HFFc6 (cell line): ENCODE measurements around the gene TYK2. TPM values are rescaled to one million over a fixed set of nuclear protein-coding genes. Genes with fewer than 3 reads are reported as not detected.

Experiments used
- DNase-seq: peaks from one replicate; pipeline ENCODE4 v3.0.0-alpha.2; 2018
- H3K27ac Mint-ChIP-seq: 2 replicates; pipeline ENCODE4 v1.8.0; 2020; ENCODE audit warnings: mild to moderate bottlenecking, mixed read lengths
- H3K27me3 Mint-ChIP-seq: 2 replicates; pipeline ENCODE4 v1.8.0; 2021; ENCODE audit warnings: mild to moderate bottlenecking, moderate library complexity, mixed read lengths; ENCODE audit not compliant: insufficient read depth
- H3K36me3 Mint-ChIP-seq: 2 replicates; pipeline ENCODE4 v1.8.0; 2021; ENCODE audit warnings: low read depth, mixed read lengths
- H3K4me1 Mint-ChIP-seq: 2 replicates; pipeline ENCODE4 v1.8.0; 2020; ENCODE audit warnings: low read depth, mixed read lengths
- H3K4me3 Mint-ChIP-seq: 2 replicates; pipeline ENCODE4 v1.8.0; 2020; ENCODE audit warnings: mild to moderate bottlenecking, moderate library complexity, mixed read lengths
- H3K9me3 Mint-ChIP-seq: 2 replicates; pipeline ENCODE4 v1.8.0; 2020; ENCODE audit warnings: mild to moderate bottlenecking, mixed read lengths
- total RNA-seq, 6 experiments: library from RNA; stranded (reverse); fragmentation: NEBNext Ultra II Directional; extraction: Animal tissue kit (Norgen Biotek cat#: 25700); gene quantifications; 2 replicates in 1 of 6; 3 replicates in 5 of 6; pipeline ENCODE4 v1.2.3, GENCODE V29; 2021
- TF ChIP-seq, protein P1 (sequence below): fragments of 200-600 bp; sonication (generic); IDR thresholded peaks from 2 replicates; pipeline ENCODE4 v1.5.0; 2021; ENCODE audit warnings: antibody characterized with exemption, mild to moderate bottlenecking

The TYK2 gene
- total RNA-seq, 6 experiments from 2014 or later: 67.9 to 82.3 (median 78.5) TPM

- Mint-ChIP-seq H3K4me1 (peaks cover 17% of the 10 kb centered on the region), H3K4me3 (no peak overlapping the region), H3K9me3 (no peaks in the 10 kb centered on the region), H3K27ac (no peak overlapping the region), H3K36me3 (peaks cover 16% of the 10 kb centered on the region; the same call in 1 of the 2 replicates), H3K27me3 (no peaks in the 10 kb centered on the region; the same call in none of the 2 replicates)
- no peak for DNase-seq
- TF ChIP-seq, protein P1, sequence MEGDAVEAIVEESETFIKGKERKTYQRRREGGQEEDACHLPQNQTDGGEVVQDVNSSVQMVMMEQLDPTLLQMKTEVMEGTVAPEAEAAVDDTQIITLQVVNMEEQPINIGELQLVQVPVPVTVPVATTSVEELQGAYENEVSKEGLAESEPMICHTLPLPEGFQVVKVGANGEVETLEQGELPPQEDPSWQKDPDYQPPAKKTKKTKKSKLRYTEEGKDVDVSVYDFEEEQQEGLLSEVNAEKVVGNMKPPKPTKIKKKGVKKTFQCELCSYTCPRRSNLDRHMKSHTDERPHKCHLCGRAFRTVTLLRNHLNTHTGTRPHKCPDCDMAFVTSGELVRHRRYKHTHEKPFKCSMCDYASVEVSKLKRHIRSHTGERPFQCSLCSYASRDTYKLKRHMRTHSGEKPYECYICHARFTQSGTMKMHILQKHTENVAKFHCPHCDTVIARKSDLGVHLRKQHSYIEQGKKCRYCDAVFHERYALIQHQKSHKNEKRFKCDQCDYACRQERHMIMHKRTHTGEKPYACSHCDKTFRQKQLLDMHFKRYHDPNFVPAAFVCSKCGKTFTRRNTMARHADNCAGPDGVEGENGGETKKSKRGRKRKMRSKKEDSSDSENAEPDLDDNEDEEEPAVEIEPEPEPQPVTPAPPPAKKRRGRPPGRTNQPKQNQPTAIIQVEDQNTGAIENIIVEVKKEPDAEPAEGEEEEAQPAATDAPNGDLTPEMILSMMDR: no peak
Measured at GRCh38 chr19:10329555-10329954, 50.8 kb downstream of the TYK2 start.

DNA sequence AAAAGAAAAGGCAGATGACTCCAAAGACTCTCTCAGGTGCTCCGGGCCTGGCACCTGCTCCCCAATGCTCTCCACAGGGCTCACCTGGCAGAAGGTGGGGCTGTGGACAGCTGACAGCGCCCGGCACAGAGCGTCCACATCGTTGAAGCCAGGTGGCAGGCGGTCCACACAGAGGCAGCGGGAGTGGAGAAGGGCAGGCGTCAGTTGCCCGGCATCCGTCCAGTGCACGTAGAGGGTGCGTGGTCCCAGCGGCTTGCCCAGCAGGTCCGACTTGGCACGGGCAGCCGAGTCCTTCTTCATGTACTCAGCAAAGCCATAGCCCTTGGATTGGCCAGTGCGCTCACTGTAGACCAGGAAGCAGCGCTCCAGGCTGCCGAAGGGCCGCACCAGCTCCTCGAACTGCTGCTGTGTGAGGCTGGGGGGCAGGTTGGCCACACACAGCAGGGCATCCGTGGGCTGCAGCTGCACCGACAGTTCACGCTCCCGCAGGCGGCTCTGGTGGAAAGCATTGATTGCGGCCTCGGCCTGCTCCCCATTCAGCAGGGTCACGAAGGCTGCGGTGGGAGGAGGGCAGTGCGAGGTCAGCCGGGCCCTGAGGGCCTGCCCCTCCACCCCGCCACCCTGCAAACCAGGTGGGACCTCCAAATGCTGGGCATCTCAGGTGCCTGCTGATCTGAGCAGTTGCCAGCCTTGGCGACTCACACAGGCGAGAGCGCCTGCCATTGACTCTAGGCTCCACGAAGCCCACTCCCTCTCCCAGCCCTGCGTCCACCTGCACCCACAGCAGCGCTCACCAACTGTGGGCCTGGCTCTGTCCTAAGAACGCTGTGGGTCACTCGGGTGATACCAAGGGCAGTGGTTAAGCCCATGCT is 51.6 kb downstream of the TYK2 start:
- Mint-ChIP-seq H3K4me1 (peaks cover 11% of the 10 kb centered on the region), H3K27ac (no peak overlapping the region), H3K9me3 (no peaks in the 10 kb centered on the region), H3K4me3 (no peak overlapping the region), H3K36me3 (peaks cover 16% of the 10 kb centered on the region; the same call in 1 of the 2 replicates), H3K27me3 (no peaks in the 10 kb centered on the region; the same call in none of the 2 replicates)
- TF ChIP-seq, protein P1: no peak
- no peak for DNase-seq

DNA sequence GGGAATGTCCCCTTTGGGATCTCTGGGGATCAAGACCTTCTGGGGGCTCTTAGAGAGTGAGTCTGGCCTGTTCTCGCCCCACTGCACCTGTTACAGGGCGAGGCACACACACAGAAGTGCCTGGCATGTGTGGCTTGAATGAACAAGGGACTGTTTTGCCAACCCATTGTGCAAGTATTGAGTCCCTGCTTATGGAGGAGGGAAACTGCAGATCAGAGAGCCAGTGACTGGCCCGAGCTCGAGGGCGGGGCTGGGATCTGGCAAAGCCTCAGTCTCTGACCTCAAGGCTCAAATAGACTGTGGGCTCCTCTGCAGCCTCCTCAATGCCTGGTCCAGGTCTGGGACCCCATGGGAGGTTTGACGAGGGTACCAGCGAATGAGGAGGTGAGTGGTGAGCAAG is 52.6 kb downstream of the TYK2 start:
- no peak overlapping the region for H3K4me3 Mint-ChIP-seq
- H3K27me3 Mint-ChIP-seq: no peaks in the 10 kb centered on the region; the same call in none of the 2 replicates
- TF ChIP-seq, protein P1: no peak
- H3K36me3 Mint-ChIP-seq: peaks cover 13% of the 10 kb centered on the region; the same call in 1 of the 2 replicates
- DNase-seq: no peak
- H3K4me1 Mint-ChIP-seq: peaks cover 10% of the 10 kb centered on the region
- no peaks in the 10 kb centered on the region for H3K9me3 Mint-ChIP-seq
- H3K27ac Mint-ChIP-seq: no peak overlapping the region

DNA sequence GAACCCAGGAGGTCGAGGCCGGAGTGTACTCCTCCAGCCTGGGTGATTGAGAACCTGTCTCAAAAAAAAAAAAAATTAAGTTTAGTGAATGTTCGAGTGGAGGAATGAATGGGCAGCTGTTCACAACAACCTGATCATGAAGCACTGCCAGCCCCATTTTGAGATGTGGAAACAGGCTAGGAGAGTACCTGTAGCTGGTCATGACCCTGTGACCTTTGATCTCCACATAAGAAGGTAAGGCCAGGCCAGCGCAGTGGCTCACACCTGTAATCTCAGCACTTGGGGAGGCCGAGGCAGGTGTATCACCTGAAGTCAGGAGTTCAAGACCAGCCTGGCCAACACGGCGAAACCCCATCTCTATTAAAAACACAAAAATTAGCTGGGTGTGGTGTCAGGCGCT is 54.6 kb downstream of the TYK2 start:
- Mint-ChIP-seq H3K9me3 (no peaks in the 10 kb centered on the region), H3K36me3 (peaks cover 12% of the 10 kb centered on the region; the same call in 1 of the 2 replicates), H3K4me1 (no peaks in the 10 kb centered on the region), H3K4me3 (no peak overlapping the region), H3K27me3 (no peaks in the 10 kb centered on the region; the same call in none of the 2 replicates), H3K27ac (no peak overlapping the region)
- no peak for DNase-seq
- TF ChIP-seq, protein P1: no peak

DNA sequence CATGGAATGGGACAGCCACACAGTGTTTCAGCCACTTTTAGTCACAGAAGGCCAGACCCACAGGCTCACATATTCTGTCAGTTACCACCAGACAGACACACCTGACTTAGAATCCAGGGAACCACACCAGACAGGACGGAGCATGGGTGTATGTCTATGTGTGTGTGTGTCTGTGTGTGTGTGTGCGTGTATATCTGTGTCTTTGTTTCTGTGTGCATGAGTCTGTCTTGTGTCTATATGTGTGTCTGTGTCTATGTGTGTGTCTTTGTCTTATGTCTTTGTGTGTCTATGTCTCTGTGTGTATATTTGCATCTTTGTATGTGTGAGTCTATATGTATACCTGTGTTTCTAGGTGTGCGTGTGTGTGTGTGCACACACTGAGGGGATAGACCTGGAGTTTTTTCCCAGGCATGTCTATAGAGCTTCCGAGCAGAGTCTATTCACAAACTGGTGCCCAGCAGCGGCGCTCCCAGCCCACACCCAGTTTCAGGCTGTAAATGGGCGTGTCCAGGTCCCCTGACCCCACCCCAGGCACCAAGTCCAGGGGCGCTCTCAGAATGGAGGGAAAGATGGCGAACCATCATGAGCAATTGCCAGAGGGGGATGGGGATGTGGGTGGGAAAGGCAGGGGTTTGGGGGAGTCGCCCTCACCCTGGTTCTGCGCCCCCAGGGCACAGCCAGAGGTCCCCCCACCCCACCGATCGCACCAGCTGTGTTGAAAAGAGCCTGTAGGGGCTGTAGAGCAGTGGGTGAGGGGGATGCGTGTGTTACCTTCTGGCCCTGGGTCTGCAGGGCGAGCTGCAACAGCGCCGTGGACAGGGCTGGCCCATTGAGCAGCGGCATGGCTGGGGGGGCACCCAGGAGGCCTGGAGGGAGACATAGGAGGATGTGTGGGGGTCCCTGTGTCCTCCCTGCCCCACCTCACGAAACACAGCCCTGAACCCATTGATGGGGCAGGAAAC is 58.2 kb downstream of the TYK2 start:
- TF ChIP-seq, protein P1: no peak
- H3K36me3 Mint-ChIP-seq: peaks cover 13% of the 10 kb centered on the region; the same call in 1 of the 2 replicates
- no peaks in the 10 kb centered on the region for H3K4me1 Mint-ChIP-seq
- no peaks in the 10 kb centered on the region for H3K9me3 Mint-ChIP-seq
- H3K27me3 Mint-ChIP-seq: no peaks in the 10 kb centered on the region; the same call in 1 of the 2 replicates
- no peak overlapping the region for H3K4me3 Mint-ChIP-seq
- no peak overlapping the region for H3K27ac Mint-ChIP-seq
- no peak for DNase-seq
